Measurements from ENCODE around the gene SDC4. TPM values are rescaled to one million over a fixed set of nuclear protein-coding genes. Genes with fewer than 3 reads are reported as not detected.
"Not testable (repeated sequence)": the region's sequence is repeated elsewhere in the genome, so short reads cannot be mapped to it uniquely, and the experiment has no call there.

Gene SDC4
- total RNA-seq, 5 donors from 2014 or later (not counting 1 experiment from before 2014, with no cell fraction given) = 0.68 to 4.4 (median 3.5) TPM

DNA sequence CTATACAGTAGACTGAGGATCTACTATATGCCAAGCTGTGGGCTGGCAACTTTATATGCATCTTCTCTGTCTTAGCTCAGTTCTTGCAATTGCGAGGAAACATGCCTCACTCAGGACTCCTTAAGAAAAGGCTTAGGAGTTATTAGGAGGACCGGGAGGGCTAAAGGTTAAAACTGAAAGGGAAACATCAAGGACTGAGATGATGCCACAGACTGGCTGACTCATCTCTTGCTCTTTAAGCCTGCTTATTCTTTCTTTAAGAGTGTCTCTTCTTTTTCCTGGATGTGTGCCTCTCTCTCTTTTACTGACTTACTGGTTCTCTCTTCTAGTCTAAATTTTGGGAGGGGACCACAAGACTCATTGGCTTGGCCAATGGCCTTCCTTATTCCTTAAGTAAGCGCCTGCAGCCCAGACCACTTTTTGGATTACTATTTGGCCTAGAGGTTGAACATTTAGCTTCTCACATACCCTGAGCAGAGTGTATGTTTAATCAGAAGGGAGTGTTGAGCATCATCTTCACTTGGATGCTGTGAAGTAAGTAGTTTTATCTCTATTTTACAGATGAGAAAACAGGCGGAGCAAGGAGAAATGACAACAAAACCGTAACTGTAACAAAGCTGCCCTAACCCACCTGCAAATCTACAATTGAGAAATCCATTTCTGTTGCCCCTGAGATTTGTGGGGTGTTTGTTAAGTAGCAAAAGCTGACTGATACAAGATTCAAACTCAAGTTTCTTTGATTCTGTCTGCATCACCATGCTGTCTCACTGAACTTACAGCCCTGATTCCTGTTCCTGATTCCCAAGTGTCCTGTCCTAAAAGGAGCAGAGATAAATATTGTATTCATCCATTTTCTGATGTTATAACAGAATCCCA is 7.2 kb upstream of the SDC4 start:
- Histone ChIP-seq H3K4me1 (ENCODE audit: control insufficient read depth in 1 of 2, extremely low read depth in 1 of 2, insufficient read depth in 2 of 2, low read length in 2 of 2) (no peaks in the 10 kb centered on the region), H3K9me3 (no peaks in the 10 kb centered on the region), H3K36me3 (ENCODE audit: control insufficient read depth in 2 of 2, extremely low read depth in 1 of 2, insufficient read depth in 1 of 2, low read length in 1 of 2) (no peaks in the 10 kb centered on the region), H3K27me3 (replicated peaks in 1 of 2; ENCODE audit: control insufficient read depth in 2 of 2, extremely low read depth in 1 of 2, insufficient read depth in 2 of 2, low read length in 1 of 2) (no peaks in the 10 kb centered on the region), H3K4me3 (ENCODE audit: control insufficient read depth in 1 of 2, extremely low read depth in 1 of 2, low read length in 1 of 2) (no peak overlapping the region), H3K27ac (ENCODE audit: low read length) (no peak overlapping the region)
- WGBS (ENCODE audit: insufficient coverage) = no CpG with 5 or more reads among the region's 5 CpGs
- Mint-ChIP-seq H3K9me3 (no peaks in the 10 kb centered on the region), H3K4me3 (no peak overlapping the region), H3K36me3 (no peaks in the 10 kb centered on the region), H3K4me1 (peaks cover 0 to 36% (median 30%) of the 10 kb centered on the region in 3 donors), H3K27ac (peak overlapping the region; percentile 85 to 91), H3K27me3 (no peaks in the 10 kb centered on the region)
- DNase-seq (no peak), ATAC-seq (replicated peaks in 1 of 4) (peak in 2 of 4 experiments; percentile 54 to 60)
- CTCF ChIA-PET = interaction anchor here in 1 of 2 donors (0.8 kb wide), 1 partner anchor 81 kb away, joined by 3 read pairs; no protein-coding TSS in a partner anchor
- POLR2A ChIA-PET = no interaction called here

DNA sequence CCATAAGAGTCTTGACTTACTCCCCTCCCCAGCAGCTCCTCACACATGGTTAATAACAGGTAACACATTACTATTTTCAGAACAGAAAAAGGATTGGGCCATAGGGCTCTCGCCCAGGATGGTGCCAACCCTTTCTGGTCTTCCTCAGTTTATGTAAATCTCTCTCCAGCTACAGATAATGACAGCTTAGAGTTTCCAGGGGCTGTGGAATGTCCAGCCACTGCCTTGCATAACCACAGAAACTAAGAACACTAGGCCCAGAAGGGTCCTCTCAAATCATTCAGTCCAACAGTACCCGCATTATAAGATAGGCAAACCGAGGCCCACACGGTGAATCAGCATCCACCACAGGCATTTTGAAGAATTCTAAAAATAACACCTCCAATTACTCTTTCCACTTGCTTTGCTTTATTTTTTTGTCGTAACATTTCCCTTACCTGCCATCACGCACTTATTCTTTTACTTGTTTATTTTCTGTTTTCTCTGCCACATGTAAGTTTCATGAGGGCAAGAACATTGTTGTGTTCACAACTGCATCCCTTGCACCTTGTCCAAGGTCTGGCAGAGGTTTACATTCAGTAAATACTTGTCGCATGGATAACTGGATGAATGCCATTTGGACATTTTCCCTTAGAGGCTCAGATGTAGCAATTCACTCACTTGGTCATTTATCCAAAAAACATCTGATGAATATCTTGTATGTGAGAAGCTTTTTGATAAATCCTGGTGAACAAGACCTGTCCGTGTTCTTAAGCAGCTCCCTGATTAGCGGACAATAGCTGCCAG is 6.4 kb upstream of the SDC4 start:
- no peak for DNase-seq
- no peaks in the 10 kb centered on the region for H3K9me3 ChIP-seq
- H3K4me1 Mint-ChIP-seq = peaks cover 0 to 36% (median 30%) of the 10 kb centered on the region in 3 donors
- no peaks in the 10 kb centered on the region for H3K36me3 ChIP-seq (ENCODE audit: control insufficient read depth in 2 of 2, extremely low read depth in 1 of 2, insufficient read depth in 1 of 2, low read length in 1 of 2)
- H3K27ac Mint-ChIP-seq = peak overlapping the region; percentile 85 to 91
- no peaks in the 10 kb centered on the region for H3K4me1 ChIP-seq (ENCODE audit: control insufficient read depth in 1 of 2, extremely low read depth in 1 of 2, insufficient read depth in 2 of 2, low read length in 2 of 2)
- no peak overlapping the region for H3K4me3 Mint-ChIP-seq
- H3K4me3 ChIP-seq (ENCODE audit: control insufficient read depth in 1 of 2, extremely low read depth in 1 of 2, low read length in 1 of 2) = no peak overlapping the region
- POLR2A ChIA-PET = no interaction called here
- CTCF ChIA-PET = interaction anchor here in 1 of 2 donors (1.9 kb wide), 1 partner anchor 82 kb away, joined by 5 read pairs; no protein-coding TSS in a partner anchor
- no peaks in the 10 kb centered on the region for H3K36me3 Mint-ChIP-seq
- H3K27ac ChIP-seq (ENCODE audit: low read length) = no peak overlapping the region
- no peaks in the 10 kb centered on the region for H3K27me3 Mint-ChIP-seq
- no peak for ATAC-seq (replicated peaks in 1 of 4)
- H3K9me3 Mint-ChIP-seq = no peaks in the 10 kb centered on the region
- H3K27me3 ChIP-seq (replicated peaks in 1 of 2; ENCODE audit: control insufficient read depth in 2 of 2, extremely low read depth in 1 of 2, insufficient read depth in 2 of 2, low read length in 1 of 2) = no peaks in the 10 kb centered on the region
- 69% methylated on average over 7 of the region's 9 CpGs for WGBS (ENCODE audit: insufficient coverage)

DNA sequence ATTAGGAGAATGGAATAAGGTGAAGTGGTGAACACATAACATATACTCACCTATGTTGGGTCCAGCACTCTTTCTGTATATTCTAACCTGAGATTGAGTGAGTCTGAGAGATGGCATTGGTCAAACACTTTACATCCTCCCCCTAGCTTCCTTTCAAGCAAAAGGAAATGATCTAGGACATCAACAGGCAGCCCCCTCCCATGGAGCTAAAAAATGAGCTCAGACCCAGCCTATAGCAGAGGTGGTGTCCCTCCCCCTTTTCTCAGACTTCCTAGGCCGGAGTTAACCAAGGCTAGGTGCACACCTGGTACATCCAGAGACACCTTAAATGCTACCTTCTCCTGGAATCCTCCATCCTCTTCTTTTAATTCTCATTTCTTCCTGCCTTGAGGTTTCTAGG is 5.5 kb upstream of the SDC4 start:
- Histone ChIP-seq H3K9me3 (no peaks in the 10 kb centered on the region), H3K4me1 (ENCODE audit: control insufficient read depth in 1 of 2, extremely low read depth in 1 of 2, insufficient read depth in 2 of 2, low read length in 2 of 2) (peaks cover 0 to under 1% of the 10 kb centered on the region in 2 experiments), H3K27me3 (replicated peaks in 1 of 2; ENCODE audit: control insufficient read depth in 2 of 2, extremely low read depth in 1 of 2, insufficient read depth in 2 of 2, low read length in 1 of 2) (no peaks in the 10 kb centered on the region), H3K4me3 (ENCODE audit: control insufficient read depth in 1 of 2, extremely low read depth in 1 of 2, low read length in 1 of 2) (no peak overlapping the region), H3K36me3 (ENCODE audit: control insufficient read depth in 2 of 2, extremely low read depth in 1 of 2, insufficient read depth in 1 of 2, low read length in 1 of 2) (no peaks in the 10 kb centered on the region), H3K27ac (ENCODE audit: low read length) (no peak overlapping the region)
- H3K27me3 Mint-ChIP-seq = no peaks in the 10 kb centered on the region
- POLR2A ChIA-PET = no interaction called here
- no peaks in the 10 kb centered on the region for H3K9me3 Mint-ChIP-seq
- 80% methylated on average over 1 of the region's 1 CpG for WGBS (ENCODE audit: insufficient coverage)
- no peak for DNase-seq
- CTCF ChIA-PET = interaction anchor here in 1 of 2 donors (1.9 kb wide), 1 partner anchor 83 kb away, joined by 5 read pairs; no protein-coding TSS in a partner anchor
- no peak overlapping the region for H3K4me3 Mint-ChIP-seq
- H3K27ac Mint-ChIP-seq = peak overlapping the region; percentile 3 to 45
- H3K4me1 Mint-ChIP-seq = peaks cover 0 to 36% (median 30%) of the 10 kb centered on the region in 3 donors
- no peaks in the 10 kb centered on the region for H3K36me3 Mint-ChIP-seq
- ATAC-seq (replicated peaks in 1 of 4) = no peak

DNA sequence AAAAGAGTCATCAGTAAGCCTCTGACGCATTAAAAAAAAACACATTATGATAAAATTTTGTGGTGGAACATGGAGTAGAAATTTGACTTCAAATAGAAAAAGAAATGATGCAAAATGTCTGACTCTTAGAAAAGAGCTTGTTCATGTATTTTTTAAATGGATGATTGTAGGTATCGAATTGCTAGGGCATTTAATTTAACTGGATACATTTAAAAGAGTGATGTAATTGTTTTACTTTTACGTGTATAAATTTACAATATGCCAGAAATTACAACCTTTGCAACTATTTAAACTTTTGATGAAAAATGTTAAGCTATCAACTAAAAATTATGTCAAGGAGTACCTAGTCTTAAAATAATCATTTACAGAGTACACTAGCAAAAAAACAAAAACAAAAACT is 4.5 kb upstream of the SDC4 start:
- Mint-ChIP-seq H3K9me3 (no peaks in the 10 kb centered on the region), H3K36me3 (no peaks in the 10 kb centered on the region), H3K4me3 (no peak overlapping the region), H3K27me3 (no peaks in the 10 kb centered on the region), H3K27ac (no peak overlapping the region), H3K4me1 (peaks cover 0 to 33% (median 31%) of the 10 kb centered on the region in 3 donors)
- DNase-seq (no peak), ATAC-seq (replicated peaks in 1 of 4) (no peak)
- H3K27me3 ChIP-seq (replicated peaks in 1 of 2; ENCODE audit: control insufficient read depth in 2 of 2, extremely low read depth in 1 of 2, insufficient read depth in 2 of 2, low read length in 1 of 2) = peaks cover 0 to 4% of the 10 kb centered on the region in 2 experiments
- no peak overlapping the region for H3K27ac ChIP-seq (ENCODE audit: low read length)
- no peaks in the 10 kb centered on the region for H3K9me3 ChIP-seq
- peaks cover 0 to 8% of the 10 kb centered on the region in 2 experiments for H3K4me1 ChIP-seq (ENCODE audit: control insufficient read depth in 1 of 2, extremely low read depth in 1 of 2, insufficient read depth in 2 of 2, low read length in 2 of 2)
- ChIA-PET POLR2A (interaction anchor here in 1 of 2 donors (0.6 kb wide), 1 partner anchor 87 kb away, joined by 3 read pairs; no protein-coding TSS in a partner anchor), CTCF (interaction anchor here (0.5 to 1.9 kb wide), 5 partner anchors 10 to 84 kb away, joined by 3 to 7 read pairs (median 5); partner anchors contain the start of gene SYS1 (in 1 of the 2))
- no CpG with 5 or more reads among the region's 3 CpGs for WGBS (ENCODE audit: insufficient coverage)
- no peaks in the 10 kb centered on the region for H3K36me3 ChIP-seq (ENCODE audit: control insufficient read depth in 2 of 2, extremely low read depth in 1 of 2, insufficient read depth in 1 of 2, low read length in 1 of 2)
- H3K4me3 ChIP-seq (ENCODE audit: control insufficient read depth in 1 of 2, extremely low read depth in 1 of 2, low read length in 1 of 2) = no peak overlapping the region

DNA sequence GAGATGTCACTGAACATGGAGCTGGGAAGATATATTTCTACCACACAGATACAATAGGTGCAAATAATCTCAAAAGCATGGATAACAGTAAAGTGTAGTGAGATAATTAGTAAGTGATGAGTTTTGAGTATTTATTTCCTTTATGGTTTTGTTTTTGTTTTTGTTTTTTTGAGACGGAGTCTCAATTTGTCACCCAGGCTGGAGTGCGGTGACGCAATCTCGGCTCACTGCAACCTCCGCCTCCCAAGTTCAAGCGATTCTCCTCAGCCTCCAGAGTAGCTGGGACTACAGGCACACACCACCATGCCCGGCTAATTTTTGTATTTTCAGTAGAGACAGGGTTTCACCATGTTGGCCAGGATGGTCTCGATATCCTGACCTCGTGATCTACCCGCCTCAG is 2.6 kb upstream of the SDC4 start:
- H3K27me3 Mint-ChIP-seq; H3K9me3 ChIP-seq; H3K4me3 Mint-ChIP-seq; CTCF ChIA-PET; H3K36me3 Mint-ChIP-seq; DNase-seq; ATAC-seq (replicated peaks in 1 of 4); H3K4me3 ChIP-seq (ENCODE audit: control insufficient read depth in 1 of 2, extremely low read depth in 1 of 2, low read length in 1 of 2); H3K27ac ChIP-seq (ENCODE audit: low read length); POLR2A ChIA-PET; H3K9me3 Mint-ChIP-seq; H3K27ac Mint-ChIP-seq; H3K27me3 ChIP-seq (replicated peaks in 1 of 2; ENCODE audit: control insufficient read depth in 2 of 2, extremely low read depth in 1 of 2, insufficient read depth in 2 of 2, low read length in 1 of 2); H3K36me3 ChIP-seq (ENCODE audit: control insufficient read depth in 2 of 2, extremely low read depth in 1 of 2, insufficient read depth in 1 of 2, low read length in 1 of 2): not testable (repeated sequence)
- H3K4me1 Mint-ChIP-seq = peaks cover 8 to 37% (median 34%) of the 10 kb centered on the region in 3 donors
- WGBS (ENCODE audit: insufficient coverage) = 71% methylated on average over 1 of the region's 10 CpGs
- H3K4me1 ChIP-seq (ENCODE audit: control insufficient read depth in 1 of 2, extremely low read depth in 1 of 2, insufficient read depth in 2 of 2, low read length in 2 of 2) = peaks cover 0 to 15% of the 10 kb centered on the region in 2 experiments

DNA sequence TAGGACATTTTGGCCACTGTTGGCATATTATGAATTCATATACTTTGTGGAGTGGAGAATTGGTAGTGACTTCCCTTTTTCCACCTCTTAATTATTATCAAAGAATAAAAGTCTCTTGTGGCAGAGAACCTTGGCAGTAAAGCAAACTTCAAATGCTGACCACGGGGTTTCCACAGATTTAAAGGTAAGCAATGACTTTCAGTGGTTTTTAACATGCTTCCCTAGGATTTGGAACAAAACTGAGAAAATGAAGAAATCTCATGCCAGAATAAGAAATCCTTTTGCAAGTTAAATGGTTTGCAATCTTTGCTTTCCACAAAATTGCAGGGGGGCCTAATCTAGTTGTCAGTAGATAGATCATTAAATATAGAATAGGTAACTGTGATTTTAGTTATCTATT is 2.0 kb upstream of the SDC4 start:
- no CpG with 5 or more reads among the region's 1 CpG for WGBS (ENCODE audit: insufficient coverage)
- no peak overlapping the region for H3K4me3 Mint-ChIP-seq
- no peak overlapping the region for H3K4me3 ChIP-seq (ENCODE audit: control insufficient read depth in 1 of 2, extremely low read depth in 1 of 2, low read length in 1 of 2)
- ChIA-PET CTCF (no interaction called here), POLR2A (no interaction called here)
- H3K27me3 ChIP-seq (replicated peaks in 1 of 2; ENCODE audit: control insufficient read depth in 2 of 2, extremely low read depth in 1 of 2, insufficient read depth in 2 of 2, low read length in 1 of 2) = peaks cover 0 to 14% of the 10 kb centered on the region in 2 experiments
- no peak for ATAC-seq (replicated peaks in 1 of 4)
- no peak for DNase-seq
- H3K9me3 Mint-ChIP-seq = no peaks in the 10 kb centered on the region
- H3K27ac Mint-ChIP-seq = no peak overlapping the region
- H3K36me3 Mint-ChIP-seq = no peaks in the 10 kb centered on the region
- no peak overlapping the region for H3K27ac ChIP-seq (ENCODE audit: low read length)
- no peaks in the 10 kb centered on the region for H3K9me3 ChIP-seq
- no peaks in the 10 kb centered on the region for H3K36me3 ChIP-seq (ENCODE audit: control insufficient read depth in 2 of 2, extremely low read depth in 1 of 2, insufficient read depth in 1 of 2, low read length in 1 of 2)
- peaks cover 0 to 15% of the 10 kb centered on the region in 2 experiments for H3K4me1 ChIP-seq (ENCODE audit: control insufficient read depth in 1 of 2, extremely low read depth in 1 of 2, insufficient read depth in 2 of 2, low read length in 2 of 2)
- peaks cover 8% of the 10 kb centered on the region in 2 donors for H3K27me3 Mint-ChIP-seq
- peaks cover 12 to 34% (median 29%) of the 10 kb centered on the region in 3 donors for H3K4me1 Mint-ChIP-seq

Measured in T-cell (primary cell).